Measurements from ENCODE around the gene CST7.

DNA sequence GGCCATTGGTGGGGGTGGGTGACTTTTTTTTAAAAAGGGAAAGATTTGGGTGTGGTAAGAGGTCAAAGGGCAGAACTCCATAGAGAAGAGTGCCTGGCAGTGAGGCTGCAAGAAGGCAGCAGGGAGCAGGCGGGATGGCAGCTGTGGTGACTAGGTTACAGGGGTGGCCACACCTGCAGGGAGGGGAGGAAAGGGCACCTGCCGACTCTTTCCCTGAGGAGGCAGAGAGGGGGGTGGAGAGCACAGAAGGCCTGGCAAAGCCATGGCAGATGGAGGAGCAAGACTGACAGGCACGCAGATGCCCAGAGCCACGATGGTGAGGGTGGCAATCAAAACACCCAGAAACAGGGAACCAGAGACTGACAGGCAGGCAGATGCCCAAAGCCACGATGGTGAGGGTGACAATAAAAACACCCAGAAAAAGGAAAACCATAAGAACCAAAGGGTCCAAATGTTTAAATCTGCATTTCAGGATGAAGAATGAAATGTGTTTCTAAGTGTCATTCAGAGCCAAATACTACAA is 19.3 kb downstream of the CST7 start:
- TF ChIP-seq, protein P1, sequence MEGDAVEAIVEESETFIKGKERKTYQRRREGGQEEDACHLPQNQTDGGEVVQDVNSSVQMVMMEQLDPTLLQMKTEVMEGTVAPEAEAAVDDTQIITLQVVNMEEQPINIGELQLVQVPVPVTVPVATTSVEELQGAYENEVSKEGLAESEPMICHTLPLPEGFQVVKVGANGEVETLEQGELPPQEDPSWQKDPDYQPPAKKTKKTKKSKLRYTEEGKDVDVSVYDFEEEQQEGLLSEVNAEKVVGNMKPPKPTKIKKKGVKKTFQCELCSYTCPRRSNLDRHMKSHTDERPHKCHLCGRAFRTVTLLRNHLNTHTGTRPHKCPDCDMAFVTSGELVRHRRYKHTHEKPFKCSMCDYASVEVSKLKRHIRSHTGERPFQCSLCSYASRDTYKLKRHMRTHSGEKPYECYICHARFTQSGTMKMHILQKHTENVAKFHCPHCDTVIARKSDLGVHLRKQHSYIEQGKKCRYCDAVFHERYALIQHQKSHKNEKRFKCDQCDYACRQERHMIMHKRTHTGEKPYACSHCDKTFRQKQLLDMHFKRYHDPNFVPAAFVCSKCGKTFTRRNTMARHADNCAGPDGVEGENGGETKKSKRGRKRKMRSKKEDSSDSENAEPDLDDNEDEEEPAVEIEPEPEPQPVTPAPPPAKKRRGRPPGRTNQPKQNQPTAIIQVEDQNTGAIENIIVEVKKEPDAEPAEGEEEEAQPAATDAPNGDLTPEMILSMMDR (IDR thresholded peaks at IDR 0.05 in 2 of 3, conservative IDR thresholded peaks at IDR 0.05 in 1 of 3; ENCODE audit: borderline replicate concordance in 1 of 3, insufficient read depth in 1 of 3, low read depth in 2 of 3, low read length in 2 of 3), result no peak
- TF ChIP-seq ZNF274 (IDR thresholded peaks at IDR 0.05; ENCODE audit: low read depth, low read length), result no peak
- no peak for TF ChIP-seq EZH2phosphoT487 (IDR thresholded peaks at IDR 0.05; ENCODE audit: borderline replicate concordance)
- no peak for TF ChIP-seq POLR2A (IDR thresholded peaks at IDR 0.05; ENCODE audit: borderline replicate concordance, extremely low read depth, insufficient read depth, insufficient read length)
